H1 (cell line): ENCODE data around the gene SARNP. TPM values are rescaled to one million over a fixed set of nuclear protein-coding genes. Genes with fewer than 3 reads are reported as not detected.

Experiments used
- ATF2 ChIP-seq: IDR thresholded peaks from 2 replicates; pipeline ENCODE4 v1.6.1; 2012; ENCODE audit warnings: low read length, inconsistent platforms
- BACH1 ChIP-seq: IDR thresholded peaks from 2 replicates; pipeline ENCODE4 v1.6.1; 2012; ENCODE audit warnings: low read length, improper control_type of control experiment
- BRCA1 ChIP-seq: IDR thresholded peaks from 2 replicates; pipeline ENCODE4 v1.6.1; 2012; ENCODE audit warnings: low read depth, low read length, improper control_type of control experiment
- CHD1 ChIP-seq: IDR thresholded peaks from 2 replicates; pipeline ENCODE4 v1.6.1; 2012; ENCODE audit warnings: low read depth, low read length, improper control_type of control experiment
- CHD2 ChIP-seq: IDR thresholded peaks from 2 replicates; pipeline ENCODE4 v1.6.1; 2012; ENCODE audit warnings: low read length, improper control_type of control experiment
- CREB1 ChIP-seq: IDR thresholded peaks from 2 replicates; pipeline ENCODE4 v1.6.1; 2012; ENCODE audit warnings: inconsistent platforms
- E2F6 ChIP-seq: IDR thresholded peaks from 2 replicates; pipeline ENCODE4 v1.6.1; 2012; ENCODE audit warnings: inconsistent platforms
- EGR1 ChIP-seq: IDR thresholded peaks from 2 replicates; pipeline ENCODE4 v1.6.1; 2011; ENCODE audit warnings: low read depth, low read length, borderline replicate concordance
- EP300 ChIP-seq, 2 experiments: IDR thresholded peaks; 1 replicate in 1 of 2; 2 replicates in 1 of 2; pipeline ENCODE4 v1.6.1; 2011 to 2012; ENCODE audit warnings: low read depth in 2 of 2, low read length in 2 of 2, mild to moderate bottlenecking in 2 of 2, borderline replicate concordance in 1 of 2, inconsistent platforms in 1 of 2, moderate library complexity in 1 of 2
- EZH2 ChIP-seq: fragments of 200-600 bp; sonication (generic); IDR thresholded peaks from 2 replicates; pipeline ENCODE4 v1.7.1; 2012; ENCODE audit warnings: low read depth, mild to moderate bottlenecking, moderate library complexity, low read length, inconsistent platforms; ENCODE audit not compliant: severe bottlenecking
- GABPA ChIP-seq: IDR thresholded peaks from 2 replicates; pipeline ENCODE4 v1.6.1; 2011; ENCODE audit warnings: mild to moderate bottlenecking, low read length, moderate library complexity, borderline replicate concordance; ENCODE audit not compliant: insufficient read depth
- HDAC2 ChIP-seq, 2 experiments: fragments of 300-600 bp in 1 of 2; sonication (generic) in 1 of 2; IDR thresholded peaks; 2 replicates each; pipeline ENCODE4 v1.6.1; 2011 to 2012; ENCODE audit warnings: low read depth in 2 of 2, low read length in 2 of 2, mild to moderate bottlenecking in 2 of 2, moderate library complexity in 2 of 2, borderline replicate concordance in 1 of 2, inconsistent platforms in 1 of 2
- MAX ChIP-seq: IDR thresholded peaks from 2 replicates; pipeline ENCODE4 v1.6.1; 2012; ENCODE audit warnings: inconsistent platforms
- NRF1 ChIP-seq: IDR thresholded peaks from 2 replicates; pipeline ENCODE4 v1.6.1; 2011; ENCODE audit warnings: mild to moderate bottlenecking, low read depth, low read length, improper control_type of control experiment
- PHF8 ChIP-seq: fragments of 200-600 bp; sonication (generic); conservative IDR thresholded peaks from 2 replicates; pipeline ENCODE4 v1.7.1; 2012; ENCODE audit warnings: low read depth, mild to moderate bottlenecking, inconsistent platforms, low read length, moderate library complexity
- RBBP5 ChIP-seq: IDR thresholded peaks from 2 replicates; pipeline ENCODE4 v1.7.1; 2012; ENCODE audit warnings: low read depth, mild to moderate bottlenecking, inconsistent platforms, low read length, moderate library complexity, borderline replicate concordance
- SIN3A ChIP-seq, 2 experiments: IDR thresholded peaks in 1 of 2; conservative IDR thresholded peaks in 1 of 2; 2 replicates each; pipeline ENCODE4 v1.6.1; 2011 to 2012; ENCODE audit warnings: low read length in 2 of 2, improper control_type of control experiment in 1 of 2, low read depth in 1 of 2, mild to moderate bottlenecking in 1 of 2
- SIX5 ChIP-seq: IDR thresholded peaks from 2 replicates; pipeline ENCODE4 v1.6.1; 2011; ENCODE audit warnings: mild to moderate bottlenecking, low read depth, low read length
- SP1 ChIP-seq: IDR thresholded peaks from 2 replicates; pipeline ENCODE4 v1.6.1; 2011; ENCODE audit warnings: low read depth, low read length
- TAF1 ChIP-seq: IDR thresholded peaks from 2 replicates; pipeline ENCODE4 v1.6.1; 2011; ENCODE audit warnings: mild to moderate bottlenecking, low read depth, low read length
- polyA plus RNA-seq, 7 experiments: library from polyadenylated mRNA; depleted of rRNA in 3 of 7; stranded (reverse) in 5 of 7; unstranded in 2 of 7; fragments of >200 nt in 5 of 7; fragments of 200-250 nt in 2 of 7; gene quantifications; 1 replicate in 5 of 7; 2 replicates in 1 of 7; 4 replicates in 1 of 7; pipeline versions ENCODE4 v1.2.1 to v1.2.3, GENCODE V29; 2011 to 2013; ENCODE audit warnings: missing spikeins in 2 of 7, mixed read lengths in 2 of 7
- total RNA-seq: library from RNA; stranded (reverse); fragmentation: NEBNext Ultra II Directional; extraction: Animal tissue kit (Norgen Biotek cat#: 25700); gene quantifications from 2 replicates; pipeline ENCODE4 v1.2.1, GENCODE V29; 2021

SARNP gene
- total and polyA plus RNA-seq, 2 of the 8 experiments (the other 6 are each of a cell fraction or from before 2014, with no cell fraction given): 114 to 226 TPM

- TF ChIP-seq SIN3A (conservative IDR thresholded peaks at IDR 0.05 in 1 of 2, IDR thresholded peaks at IDR 0.05 in 1 of 2; ENCODE audit: low read depth in 1 of 2, low read length in 2 of 2): peak; percentile 60 to 78; a peak in 2 of 4 replicates
- 0 out of 2 replicates have a peak, but pooled peaks have one; percentile 30 for TF ChIP-seq BRCA1
- TF ChIP-seq SIX5: peak; percentile 38
- no peak for TF ChIP-seq GABPA
- TF ChIP-seq SP1: peak; percentile 62; the same call in 1 of the 2 replicates
- no peak for TF ChIP-seq E2F6
- no peak for TF ChIP-seq RBBP5
- peak; percentile 62 for TF ChIP-seq NRF1
- TF ChIP-seq EZH2: no peak
- 0 out of 2 replicates have a peak, but pooled peaks have one; percentile 8 for TF ChIP-seq BACH1
- peak in 1 of 2 experiments; percentile 99; a peak in 2 of 3 replicates for TF ChIP-seq EP300 (IDR thresholded peaks at IDR 0.05; ENCODE audit: borderline replicate concordance in 1 of 2, low read depth in 2 of 2, low read length in 2 of 2)
- TF ChIP-seq CHD2: no peak
- peak; percentile 67; the same call in 1 of the 2 replicates for TF ChIP-seq TAF1
- TF ChIP-seq CREB1: peak; percentile 87
- peak; percentile 74; the same call in 1 of the 2 replicates for TF ChIP-seq MAX
- no peak; the same call in 1 of the 2 replicates for TF ChIP-seq EGR1
- TF ChIP-seq HDAC2 (IDR thresholded peaks at IDR 0.05; ENCODE audit: borderline replicate concordance in 1 of 2, low read depth in 2 of 2, low read length in 2 of 2): no peak
- TF ChIP-seq ATF2: peak; percentile 95
- TF ChIP-seq CHD1: peak; percentile 96
- TF ChIP-seq PHF8: peak; percentile 22; the same call in 1 of the 2 replicates
Observed at GRCh38 chr12:55830601-55831446, 13.3 kb upstream of the SARNP start (continued).
